GM12873 (cell line): Measurements from ENCODE around the gene SH3D21.

Experiments used
- TF ChIP-seq, protein P1 (sequence below): IDR thresholded peaks from 2 replicates; pipeline ENCODE4 v1.5.1; 2012; ENCODE audit warnings: low read depth, mild to moderate bottlenecking, moderate library complexity, low read length, control low read depth; ENCODE audit not compliant: insufficient read depth; ENCODE audit errors: missing control alignments

SH3D21 gene

DNA sequence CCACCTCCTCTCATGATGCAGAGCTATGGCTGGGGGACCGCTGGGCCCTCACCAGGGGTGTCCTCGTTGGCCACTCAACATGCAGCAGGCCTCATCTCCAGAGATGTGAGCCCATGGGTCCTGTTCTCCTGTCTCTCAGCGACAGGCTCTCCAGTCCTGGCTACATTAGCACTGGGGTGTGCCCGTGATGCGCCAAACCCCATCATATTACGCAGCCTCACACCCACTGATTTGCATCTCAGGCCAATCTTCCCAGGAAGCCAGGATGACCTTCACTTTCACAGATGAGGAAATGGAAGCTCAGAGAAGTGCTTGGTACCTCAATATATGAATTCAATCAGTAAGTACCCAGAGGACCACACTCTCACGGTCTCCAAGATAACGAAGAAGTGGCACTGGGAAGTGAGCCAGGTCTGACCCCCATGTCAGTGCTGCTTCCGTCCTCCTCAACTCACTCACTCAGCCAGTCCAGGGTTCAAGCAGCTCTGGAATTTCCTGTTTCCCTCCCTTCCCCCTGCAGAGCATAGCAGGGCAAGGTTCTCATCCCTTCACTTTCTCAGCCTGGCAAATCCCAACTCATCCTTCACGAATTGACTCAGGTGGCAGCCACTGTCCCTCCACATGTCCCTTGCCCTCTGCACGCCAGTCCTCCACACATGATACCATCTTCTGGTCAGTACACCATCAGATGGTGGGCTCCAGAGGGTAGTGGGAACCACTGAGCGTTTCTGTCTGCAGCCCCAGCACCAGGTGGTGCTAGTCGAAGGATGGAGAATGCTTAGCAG is 46.1 kb downstream of the SH3D21 start:
- TF ChIP-seq, protein P1, sequence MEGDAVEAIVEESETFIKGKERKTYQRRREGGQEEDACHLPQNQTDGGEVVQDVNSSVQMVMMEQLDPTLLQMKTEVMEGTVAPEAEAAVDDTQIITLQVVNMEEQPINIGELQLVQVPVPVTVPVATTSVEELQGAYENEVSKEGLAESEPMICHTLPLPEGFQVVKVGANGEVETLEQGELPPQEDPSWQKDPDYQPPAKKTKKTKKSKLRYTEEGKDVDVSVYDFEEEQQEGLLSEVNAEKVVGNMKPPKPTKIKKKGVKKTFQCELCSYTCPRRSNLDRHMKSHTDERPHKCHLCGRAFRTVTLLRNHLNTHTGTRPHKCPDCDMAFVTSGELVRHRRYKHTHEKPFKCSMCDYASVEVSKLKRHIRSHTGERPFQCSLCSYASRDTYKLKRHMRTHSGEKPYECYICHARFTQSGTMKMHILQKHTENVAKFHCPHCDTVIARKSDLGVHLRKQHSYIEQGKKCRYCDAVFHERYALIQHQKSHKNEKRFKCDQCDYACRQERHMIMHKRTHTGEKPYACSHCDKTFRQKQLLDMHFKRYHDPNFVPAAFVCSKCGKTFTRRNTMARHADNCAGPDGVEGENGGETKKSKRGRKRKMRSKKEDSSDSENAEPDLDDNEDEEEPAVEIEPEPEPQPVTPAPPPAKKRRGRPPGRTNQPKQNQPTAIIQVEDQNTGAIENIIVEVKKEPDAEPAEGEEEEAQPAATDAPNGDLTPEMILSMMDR, result no peak

DNA sequence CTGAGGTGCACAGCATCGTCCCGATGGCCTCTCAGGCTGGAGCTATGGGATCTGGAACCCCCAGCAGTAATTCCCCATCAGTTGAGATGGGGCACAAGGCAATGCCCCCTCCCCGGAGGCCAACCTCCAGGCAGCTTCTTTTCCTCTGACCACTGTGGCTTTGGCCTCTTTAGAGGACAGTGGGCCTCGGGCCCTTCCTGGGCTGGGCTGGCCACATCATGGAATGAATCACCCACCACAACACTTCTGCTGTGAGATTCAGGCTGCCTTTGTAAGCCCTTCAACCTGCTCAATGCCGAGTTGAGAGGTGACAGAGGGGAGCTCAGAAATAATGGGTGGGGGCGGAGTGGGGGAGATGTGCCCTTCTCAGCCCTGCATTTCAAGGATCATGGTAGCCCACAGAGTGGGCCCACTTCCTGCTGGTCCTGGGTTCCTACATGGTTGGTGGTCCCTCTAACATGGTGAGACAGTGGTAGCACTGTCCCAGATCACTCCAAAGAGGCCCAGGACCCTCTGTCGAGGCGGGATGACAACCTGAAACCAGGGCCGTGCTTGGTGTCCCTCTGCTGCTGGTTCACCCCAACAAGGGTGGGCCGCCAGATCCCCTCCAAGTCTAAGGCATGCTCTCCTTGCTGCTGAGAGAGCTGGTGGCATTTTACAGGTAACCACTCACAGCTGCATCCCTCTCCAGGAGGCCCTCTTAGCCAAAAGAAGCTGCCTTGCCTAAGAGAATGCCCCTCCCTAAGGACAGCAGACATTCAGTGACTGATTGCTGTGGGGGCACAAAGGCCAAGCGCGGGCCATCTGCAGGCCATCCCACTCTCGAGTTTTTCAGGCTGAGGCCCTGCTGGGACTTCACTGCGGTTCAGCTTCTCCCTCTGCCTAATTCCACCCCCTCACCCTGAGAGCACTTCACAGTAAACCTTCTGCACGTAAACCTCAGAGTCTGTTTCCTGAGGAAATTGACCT is 47.0 kb downstream of the SH3D21 start:
- TF ChIP-seq, protein P1, result no peak

DNA sequence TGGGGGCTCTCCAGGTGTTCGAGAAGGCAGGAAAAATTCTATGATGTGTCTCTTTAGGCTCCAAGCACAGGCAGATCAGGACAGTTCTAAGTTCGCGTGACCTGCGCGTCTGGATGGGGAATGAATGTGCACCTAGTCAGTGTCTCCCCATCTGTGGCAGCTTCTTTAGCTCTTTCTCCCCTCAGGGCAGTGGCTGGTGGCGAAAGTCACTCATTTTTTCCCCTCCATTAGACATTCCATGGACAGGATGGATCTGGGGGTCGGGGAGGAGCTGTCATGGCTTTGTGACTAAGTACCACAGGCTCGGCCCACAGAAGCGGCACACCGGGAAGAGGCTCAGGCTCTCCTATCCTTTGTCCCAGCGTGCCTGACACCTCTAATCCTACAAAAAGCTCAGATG is 48.3 kb downstream of the SH3D21 start:
- TF ChIP-seq, protein P1, result no peak

DNA sequence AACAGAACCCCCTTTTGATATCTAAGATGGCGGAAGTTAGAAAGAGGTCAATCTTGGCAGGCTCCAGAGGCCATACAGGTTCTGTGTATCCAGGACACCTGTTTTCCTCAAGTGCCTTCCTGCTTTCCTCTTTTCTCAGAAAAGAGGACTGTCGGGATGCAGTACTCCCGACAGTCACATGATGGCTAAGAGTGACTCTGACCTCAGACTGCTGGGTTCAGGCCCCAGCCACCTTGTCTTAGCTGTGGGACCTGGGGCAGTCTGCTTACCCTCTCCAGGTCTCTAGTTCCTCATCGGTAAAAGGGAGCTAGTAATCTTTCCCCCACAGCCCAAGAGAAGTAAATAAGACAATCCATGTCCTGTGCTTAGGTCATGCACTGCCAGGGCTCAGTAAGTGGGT is 49.6 kb downstream of the SH3D21 start:
- TF ChIP-seq, protein P1, result no peak

DNA sequence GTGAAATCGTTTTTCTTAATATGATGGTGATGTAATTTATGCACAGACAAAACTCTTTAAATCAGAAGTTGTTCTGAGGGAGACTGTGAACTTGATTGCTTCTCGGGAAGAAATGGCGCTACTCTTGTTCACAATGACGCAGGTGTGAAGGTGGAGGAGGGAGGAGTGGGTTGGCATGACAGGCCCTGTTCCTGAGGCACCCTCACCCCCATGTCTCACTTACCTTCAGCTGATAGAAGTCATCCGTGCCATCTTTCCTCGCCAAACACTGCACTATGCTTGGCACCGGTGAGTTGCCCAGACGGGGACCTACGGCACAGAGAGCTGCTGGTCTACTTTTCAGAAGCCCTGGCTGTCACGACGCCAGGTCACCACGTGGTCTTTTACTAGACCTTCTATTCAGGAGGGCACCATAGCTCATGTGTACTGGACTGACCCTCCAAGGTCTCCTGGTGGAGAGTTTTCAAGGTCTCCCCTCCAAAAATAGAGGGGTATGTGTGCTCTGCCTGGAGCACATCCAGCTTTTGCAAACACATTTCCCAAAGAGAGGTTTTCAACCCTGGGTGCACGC is 52.4 kb downstream of the SH3D21 start:
- TF ChIP-seq, protein P1, result no peak

DNA sequence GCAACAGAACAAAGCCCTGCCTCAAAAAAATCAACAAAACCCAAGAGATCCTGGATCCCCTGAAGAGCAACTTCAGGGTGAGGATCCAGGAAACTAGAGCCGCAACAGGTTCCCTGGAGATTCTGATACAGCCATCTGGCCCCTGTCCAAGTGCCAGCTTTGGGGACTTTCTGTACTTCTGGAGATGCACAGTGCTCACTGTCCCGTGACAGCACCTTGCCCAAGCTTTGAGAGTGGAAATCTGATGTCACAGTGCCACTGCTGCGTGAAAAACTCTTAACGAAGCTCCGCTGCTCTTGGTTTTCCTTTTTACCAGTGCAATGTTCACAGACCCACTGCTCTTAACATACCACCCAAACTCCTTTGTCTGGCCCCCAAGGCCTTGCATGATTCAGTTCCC is 53.2 kb downstream of the SH3D21 start:
- TF ChIP-seq, protein P1, result no peak

DNA sequence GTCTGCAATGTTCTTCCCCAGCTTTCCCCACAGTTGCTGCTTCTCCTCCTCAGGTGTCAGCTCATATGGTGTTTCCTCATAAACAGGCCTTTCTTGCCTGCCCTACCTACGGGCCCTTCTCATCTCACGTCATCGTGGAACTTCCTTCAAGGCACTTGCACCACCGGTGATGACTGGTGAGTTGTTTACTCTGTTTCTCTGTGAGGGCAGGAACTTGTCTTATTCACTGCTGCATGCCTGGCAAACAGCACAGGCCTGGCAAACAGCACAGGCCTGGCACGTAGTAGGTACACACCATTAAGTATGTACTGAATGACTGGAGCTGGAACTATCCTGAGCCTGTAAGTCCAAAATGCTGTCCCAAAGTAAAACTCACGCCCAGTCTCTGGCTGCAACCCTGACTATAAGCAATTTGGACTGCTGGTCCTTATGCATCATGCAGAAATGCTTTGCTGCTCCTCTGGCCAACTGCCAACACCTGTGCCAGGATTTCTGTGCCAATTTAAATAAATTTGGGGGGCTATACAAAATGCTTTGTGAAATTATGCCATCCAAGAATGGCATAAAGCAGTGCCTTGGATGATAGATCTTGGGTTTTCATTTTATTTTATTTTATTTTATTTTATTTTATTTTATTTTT is 53.9 kb downstream of the SH3D21 start:
- TF ChIP-seq, protein P1, result no peak
